Renal pelvis (tissue), 4 donors: ENCODE results near the gene PIAS1. TPM values are rescaled to one million over a fixed set of nuclear protein-coding genes. Genes with fewer than 3 reads are reported as not detected.
"Not testable (repeated sequence)": the region's sequence is repeated elsewhere in the genome, so short reads cannot be mapped to it uniquely, and the experiment has no call there.

Source experiments
- DNase-seq: peaks from one replicate; pipeline ENCODE4 v3.0.0-alpha.2; 2013
- polyA plus RNA-seq, 3 donors: library from polyadenylated mRNA; unstranded; fragments of 120-200 nt; gene quantifications; one replicate each; pipeline ENCODE4 v1.2.1, GENCODE V29; 2013; ENCODE audit not compliant: insufficient read length in 3 of 3

The PIAS1 gene
- polyA plus RNA-seq, 3 donors, result 42.0 to 54.6 (median 51.0) TPM

GRCh38 chr15:68213991-68214837 lies 160.1 kb downstream of the PIAS1 start:
- DNase-seq, result no peak

DNA sequence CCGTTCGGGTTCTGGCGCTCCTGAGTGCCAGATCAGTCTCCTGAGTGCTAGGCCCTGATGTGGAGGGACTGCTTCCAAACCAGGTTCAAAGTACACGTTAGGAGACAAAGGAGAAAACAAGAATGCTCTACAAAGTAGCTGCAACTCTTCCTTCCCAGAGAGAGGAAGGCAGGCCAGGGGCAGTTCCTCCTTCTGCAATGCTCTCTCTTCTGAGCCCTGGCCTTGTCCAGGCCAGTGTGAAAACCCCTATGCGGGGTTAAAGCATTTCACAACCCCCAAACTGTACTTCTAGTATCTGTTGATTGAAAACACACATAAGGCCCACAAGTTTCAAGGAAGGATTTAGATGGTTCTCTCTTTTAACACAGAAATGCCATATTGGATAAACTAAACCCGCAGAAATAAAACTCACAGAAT lies 160.7 kb downstream of the PIAS1 start:
- DNase-seq, result no peak

DNA sequence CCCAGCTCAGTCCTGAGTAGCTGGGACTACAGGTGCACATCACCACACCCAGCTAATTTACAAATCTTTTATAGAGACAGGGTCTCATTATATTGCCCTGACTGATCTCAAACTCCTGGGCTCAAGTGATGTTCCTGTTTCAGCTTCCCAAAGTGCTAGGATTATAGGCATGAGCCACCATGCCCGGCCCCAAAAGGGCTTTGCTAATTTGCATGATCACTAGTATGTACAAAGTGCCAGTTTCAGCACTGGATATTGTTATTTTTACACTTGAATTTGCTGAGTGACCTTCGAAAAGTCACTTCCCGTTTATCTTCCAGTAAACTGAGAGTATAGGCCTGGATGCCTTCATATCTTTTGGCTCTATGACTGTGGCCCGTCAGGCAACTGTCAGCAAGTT lies 163.2 kb downstream of the PIAS1 start:
- no peak for DNase-seq

DNA sequence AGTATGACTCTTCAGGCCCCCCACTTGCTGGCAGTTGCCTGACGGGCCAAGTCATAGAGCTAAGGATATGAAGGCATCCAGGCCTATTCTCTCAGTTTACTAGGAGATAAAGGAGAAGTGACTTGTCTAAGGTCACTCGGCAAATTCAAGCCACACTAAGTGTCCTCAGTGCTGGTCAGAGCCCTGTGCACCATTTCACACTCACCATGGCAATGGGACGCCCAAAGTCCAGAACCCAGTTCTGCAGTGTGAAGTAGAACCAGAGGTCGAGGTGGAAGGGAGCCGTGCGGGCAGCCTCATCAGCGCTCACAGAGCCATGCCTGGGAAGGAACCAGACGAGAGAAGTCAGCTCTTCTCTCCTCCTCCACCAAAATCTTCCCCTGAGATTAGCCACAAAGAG lies 164.2 kb downstream of the PIAS1 start:
- DNase-seq, result no peak

DNA sequence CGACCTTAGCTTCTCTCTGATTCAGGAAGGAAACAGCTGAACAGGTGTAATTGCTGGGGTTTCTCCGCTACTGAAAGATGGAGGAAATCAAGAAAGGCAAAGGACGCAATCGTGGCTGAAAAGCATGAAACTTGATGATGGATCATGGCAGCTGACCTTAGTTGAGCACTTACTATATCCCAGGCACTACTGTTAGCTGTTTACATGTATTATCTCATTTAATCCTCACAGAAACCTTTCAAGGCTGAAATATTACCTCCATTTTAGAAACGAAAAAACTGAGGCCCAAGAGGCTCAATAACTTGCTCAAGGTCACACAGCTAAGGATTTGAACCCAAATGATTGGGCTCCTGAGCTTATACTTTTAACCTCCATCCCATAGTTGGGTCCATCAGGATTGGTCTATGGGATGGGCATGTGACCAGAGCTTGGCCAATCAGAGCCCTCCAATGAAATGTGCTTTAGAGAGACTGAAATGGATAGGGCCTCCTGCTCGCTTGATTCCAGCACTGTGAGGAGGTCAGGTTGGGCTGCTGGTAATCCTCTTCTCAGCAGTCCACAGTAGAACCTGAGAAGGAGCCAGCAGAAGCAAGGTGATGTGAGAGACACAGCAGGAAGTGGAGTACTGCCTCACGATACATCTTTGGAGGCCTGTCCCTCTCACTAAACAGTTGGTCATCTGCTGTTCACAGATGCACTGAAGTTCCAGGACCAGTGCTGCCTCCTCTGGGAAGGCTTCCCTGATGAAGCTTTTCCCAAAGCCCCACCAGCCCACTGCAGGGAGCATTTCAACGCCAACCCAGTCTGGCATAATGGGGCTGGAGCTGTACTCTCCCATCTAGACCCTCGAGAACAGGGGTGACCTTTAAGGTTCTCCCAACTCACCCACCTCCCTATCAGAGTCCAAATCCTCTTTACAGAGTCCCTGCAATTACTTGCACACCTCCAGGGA lies 165.0 kb downstream of the PIAS1 start:
- no peak for DNase-seq

- DNase-seq, result no peak
These were observed 166.4 kb downstream of the PIAS1 start for GRCh38 chr15:68220489-68220888.

- DNase-seq, result no peak
These were observed 166.9 kb downstream of the PIAS1 start for GRCh38 chr15:68220967-68221366.

DNA sequence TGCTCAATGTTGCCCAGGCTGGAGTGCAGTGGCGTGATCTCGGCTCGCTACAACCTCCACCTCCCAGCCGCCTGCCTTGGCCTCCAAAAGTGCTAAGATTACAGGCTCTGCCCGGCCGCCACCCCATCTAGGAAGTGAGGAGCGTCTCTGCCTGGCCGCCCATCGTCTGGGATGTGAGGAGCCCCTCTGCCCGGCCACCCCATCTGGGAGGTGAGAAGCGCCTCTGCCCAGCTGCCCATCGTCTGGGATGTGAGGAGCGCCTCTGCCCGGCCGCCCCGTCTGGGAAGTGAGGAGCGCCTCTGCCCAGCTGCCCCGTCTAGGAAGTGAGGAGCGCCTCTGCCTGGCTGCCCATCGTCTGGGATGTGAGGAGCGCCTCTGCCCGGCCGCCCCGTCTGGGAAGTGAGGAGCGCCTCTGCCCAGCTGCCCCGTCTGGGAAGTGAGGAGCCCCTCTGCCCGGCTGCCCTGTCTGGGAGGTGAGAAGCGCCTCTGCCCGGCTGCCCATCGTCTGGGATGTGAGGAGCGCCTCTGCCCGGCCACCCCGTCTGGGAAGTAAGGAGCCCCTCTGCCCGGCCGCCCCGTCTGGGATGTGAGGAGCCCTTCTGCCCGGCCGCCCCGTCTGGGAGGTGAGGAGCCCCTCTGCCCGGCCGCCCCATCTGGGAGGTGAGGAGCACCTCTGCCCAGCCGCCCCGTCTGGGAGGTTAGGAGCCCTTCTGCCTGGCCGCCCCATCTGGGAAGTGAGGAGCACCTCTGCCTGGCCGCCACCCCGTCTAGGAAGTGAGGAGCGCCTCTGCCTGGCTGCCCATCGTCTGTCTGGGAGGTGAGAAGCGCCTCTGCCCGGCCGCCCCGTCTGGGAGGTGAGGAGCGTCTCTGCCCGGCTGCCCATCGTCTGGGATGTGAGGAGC lies 167.7 kb downstream of the PIAS1 start:
- DNase-seq, result not testable (repeated sequence)

GRCh38 chr15:68222432-68222743 lies 168.3 kb downstream of the PIAS1 start:
- DNase-seq, result not testable (repeated sequence)

DNA sequence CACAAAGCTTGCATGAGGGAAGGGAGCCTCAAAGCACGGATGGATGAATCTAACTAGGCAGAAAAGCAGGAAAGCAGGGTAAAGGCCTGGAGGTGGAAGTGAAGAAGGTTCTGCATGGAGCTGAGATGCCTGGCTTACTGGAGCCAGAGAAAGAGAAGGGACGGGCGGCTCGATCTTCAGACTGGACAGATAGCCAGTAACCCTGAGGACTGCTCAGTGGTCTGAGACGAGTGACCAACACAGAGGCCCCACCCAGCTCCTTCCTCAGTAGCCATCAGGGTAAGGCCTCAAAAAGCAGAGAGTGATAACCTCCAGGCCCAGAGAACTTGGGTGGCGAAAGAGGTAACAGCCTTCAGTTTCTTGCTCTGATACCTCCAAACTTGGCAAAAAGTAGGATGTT lies 169.1 kb downstream of the PIAS1 start:
- no peak for DNase-seq

DNA sequence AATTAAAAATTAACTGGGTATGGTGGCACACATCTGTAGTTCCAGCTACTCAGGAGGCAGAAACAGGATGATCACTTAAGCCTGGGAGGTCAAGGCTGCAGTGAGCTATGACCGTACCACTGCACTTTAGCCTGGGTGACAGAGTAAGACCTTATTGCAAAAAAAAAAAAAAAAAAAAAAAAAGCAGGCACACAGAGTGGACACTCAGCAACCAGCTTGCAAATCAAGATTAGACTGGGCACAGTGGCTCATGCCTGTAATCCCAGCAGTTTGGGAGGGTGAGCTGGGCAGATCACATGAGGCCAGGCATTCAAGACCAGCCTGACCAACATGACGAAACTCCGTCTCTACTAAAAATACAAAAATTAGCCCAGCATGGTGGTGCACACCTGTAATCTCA lies 170.0 kb downstream of the PIAS1 start:
- no peak for DNase-seq

GRCh38 chr15:68224546-68225250 lies 170.6 kb downstream of the PIAS1 start:
- DNase-seq, result no peak

DNA sequence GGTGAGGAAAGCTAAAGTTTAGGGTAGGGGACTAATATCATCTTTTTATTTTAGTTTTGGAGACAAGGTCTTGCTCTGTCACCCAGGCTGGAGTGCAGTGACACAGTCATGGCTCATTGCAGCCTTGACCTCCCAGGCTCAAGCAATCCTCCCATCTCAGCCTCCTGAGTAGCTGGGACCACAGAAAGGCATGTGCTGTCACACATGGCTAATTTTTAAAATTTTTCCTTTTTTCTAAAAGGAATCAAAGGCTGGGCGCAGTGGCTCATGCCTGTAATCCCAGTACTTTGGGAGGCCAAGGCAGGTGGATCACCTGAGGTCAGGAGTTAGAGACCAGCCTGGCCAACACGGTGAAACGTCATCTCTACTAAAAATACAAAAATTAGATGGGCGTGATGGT lies 171.3 kb downstream of the PIAS1 start:
- DNase-seq, result not testable (repeated sequence)

DNA sequence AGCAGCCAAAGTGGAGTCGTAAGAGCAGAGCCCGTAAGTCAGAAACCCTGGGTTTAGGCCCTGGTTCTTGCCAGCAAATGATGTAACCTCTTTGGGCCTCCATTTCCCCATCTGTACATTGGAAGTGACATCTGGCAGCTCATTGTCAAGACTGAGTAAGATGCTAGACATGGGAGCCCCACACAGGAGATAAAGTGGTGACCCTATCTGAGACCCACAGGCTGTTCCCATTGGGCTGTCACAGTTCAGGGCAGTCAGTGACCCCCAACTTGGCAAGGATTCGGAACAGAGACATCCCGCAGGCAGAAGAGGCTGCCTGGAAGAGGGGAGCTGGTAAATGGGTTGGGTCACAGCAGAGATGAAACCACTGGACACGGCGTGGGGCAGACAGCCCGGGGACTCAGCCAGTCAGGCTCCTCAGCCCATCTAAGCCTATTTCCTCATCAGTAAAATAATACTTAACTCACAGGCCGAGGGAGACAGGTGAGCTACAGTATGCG lies 173.6 kb downstream of the PIAS1 start:
- no peak for DNase-seq

- DNase-seq, result no peak
These were observed 174.2 kb downstream of the PIAS1 start for GRCh38 chr15:68228143-68228970.

- DNase-seq, result no peak
These were observed 174.9 kb downstream of the PIAS1 start for GRCh38 chr15:68228971-68229385.

DNA sequence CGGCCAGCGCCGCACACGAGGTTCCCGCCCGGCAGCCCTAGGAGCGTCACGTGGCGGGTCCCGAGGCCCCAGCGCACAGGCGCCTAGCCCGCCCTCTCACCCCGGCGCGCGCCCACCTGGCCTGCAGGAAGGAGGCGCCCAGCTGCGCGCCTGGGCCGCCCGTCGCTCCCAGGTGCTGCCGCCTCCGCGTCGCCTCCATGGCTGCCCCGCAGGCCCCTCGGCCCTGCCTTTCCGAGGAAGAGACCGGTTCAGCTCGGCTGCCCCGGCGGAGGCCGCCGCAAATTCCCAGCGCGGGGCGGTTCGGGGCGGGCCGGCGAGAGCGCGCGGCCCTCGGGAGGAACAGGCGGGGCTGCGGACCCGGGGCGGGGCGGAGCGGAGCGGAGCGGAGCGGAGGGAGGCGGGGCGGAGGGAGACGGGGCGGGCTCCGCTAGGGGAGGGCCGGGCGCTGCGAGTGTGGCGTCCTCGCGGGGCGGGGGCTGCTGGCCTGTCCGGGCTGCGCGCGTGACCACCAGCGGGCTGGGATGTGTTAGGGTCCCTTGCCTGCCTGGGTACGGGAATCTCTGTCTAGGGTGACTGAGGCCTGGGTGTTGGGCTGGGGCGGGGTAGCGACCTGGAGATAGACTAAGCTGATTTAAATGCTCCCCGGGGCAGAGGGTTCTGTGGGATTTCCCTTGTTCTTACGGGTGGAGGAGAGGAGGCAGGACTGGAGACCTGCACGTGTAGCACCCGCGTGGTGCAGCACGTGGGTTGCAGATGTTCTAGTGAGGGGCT lies 175.5 kb downstream of the PIAS1 start, which contains the start of gene CLN6:
TSS of gene CLN6 (minus strand) at position 343 of the 771 bp plus-strand sequence. CDS start at position 199, 144 bp downstream.
- DNase-seq, result peak; percentile 83

DNA sequence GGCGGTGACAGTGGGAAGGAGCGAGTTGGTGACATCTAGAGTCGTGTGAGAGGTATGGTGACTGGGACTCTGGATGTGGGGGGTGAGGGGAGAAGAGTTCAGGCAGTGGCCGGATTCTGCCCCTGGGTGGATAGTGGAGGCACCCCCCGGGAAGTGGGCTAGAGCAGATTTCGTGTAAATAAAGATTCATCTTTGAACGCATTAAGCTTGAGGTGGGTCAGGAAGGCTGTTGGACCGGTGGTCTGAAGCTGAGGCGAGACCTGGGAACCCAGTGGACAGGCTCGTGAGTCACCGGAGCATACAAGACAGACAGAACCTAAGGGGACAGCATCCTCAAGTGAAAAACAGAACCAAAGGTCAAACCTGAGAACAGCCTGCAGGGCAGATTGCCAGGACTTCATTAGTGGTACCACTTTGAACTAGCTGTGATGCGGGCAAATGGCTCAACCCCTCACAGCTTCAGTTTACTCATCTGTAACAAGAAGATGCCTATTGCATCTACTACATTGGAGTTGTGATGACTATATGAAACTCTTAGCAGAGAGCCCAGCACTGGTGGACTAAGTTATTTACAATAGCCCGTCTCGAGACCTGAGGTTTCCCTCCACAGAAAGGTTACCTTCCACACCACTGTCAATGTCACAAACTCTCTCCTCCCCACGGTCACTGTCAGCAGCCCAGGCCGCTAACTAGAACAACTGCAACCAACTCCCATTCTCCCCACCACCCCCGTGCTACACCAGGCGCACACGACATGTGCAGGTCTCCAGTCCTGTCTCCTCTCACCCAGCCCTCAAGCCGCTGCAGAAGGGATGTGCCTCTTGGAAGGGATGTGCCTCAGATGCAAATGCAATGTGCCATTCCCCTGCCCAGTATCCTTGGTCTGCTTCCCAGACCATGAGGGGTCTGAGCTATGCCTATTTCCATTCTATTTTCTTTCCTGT lies 176.3 kb downstream of the PIAS1 start:
- no peak for DNase-seq
